ENCODE results near the gene MOGAT2.

DNA sequence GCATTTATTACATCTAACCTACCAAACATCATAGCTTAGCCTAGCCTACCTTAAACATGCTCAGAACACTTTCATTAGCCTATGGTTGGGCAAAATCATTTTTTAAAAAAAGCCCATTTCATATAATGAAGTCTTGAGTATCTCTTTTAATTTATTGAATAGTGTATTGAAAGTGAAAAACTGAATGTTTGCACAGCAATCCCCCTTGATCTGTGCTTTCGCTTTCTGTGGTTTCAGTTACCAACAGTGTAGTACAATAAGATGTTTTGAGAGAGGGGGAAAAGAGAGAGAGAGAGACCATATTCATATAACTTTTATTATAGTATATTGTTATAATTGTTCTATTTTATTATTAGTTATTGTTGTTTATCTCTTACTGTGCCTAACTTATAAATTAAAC is 40.4 kb upstream of the MOGAT2 start:
- no peak for TF ChIP-seq TAF1 (IDR thresholded peaks at IDR 0.05; ENCODE audit: borderline replicate concordance, insufficient read depth, low read length)
- no peak for TF ChIP-seq POLR2AphosphoS5 (IDR thresholded peaks at IDR 0.05; ENCODE audit: low read depth, low read length)
- TF ChIP-seq, protein P1, sequence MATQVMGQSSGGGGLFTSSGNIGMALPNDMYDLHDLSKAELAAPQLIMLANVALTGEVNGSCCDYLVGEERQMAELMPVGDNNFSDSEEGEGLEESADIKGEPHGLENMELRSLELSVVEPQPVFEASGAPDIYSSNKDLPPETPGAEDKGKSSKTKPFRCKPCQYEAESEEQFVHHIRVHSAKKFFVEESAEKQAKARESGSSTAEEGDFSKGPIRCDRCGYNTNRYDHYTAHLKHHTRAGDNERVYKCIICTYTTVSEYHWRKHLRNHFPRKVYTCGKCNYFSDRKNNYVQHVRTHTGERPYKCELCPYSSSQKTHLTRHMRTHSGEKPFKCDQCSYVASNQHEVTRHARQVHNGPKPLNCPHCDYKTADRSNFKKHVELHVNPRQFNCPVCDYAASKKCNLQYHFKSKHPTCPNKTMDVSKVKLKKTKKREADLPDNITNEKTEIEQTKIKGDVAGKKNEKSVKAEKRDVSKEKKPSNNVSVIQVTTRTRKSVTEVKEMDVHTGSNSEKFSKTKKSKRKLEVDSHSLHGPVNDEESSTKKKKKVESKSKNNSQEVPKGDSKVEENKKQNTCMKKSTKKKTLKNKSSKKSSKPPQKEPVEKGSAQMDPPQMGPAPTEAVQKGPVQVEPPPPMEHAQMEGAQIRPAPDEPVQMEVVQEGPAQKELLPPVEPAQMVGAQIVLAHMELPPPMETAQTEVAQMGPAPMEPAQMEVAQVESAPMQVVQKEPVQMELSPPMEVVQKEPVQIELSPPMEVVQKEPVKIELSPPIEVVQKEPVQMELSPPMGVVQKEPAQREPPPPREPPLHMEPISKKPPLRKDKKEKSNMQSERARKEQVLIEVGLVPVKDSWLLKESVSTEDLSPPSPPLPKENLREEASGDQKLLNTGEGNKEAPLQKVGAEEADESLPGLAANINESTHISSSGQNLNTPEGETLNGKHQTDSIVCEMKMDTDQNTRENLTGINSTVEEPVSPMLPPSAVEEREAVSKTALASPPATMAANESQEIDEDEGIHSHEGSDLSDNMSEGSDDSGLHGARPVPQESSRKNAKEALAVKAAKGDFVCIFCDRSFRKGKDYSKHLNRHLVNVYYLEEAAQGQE (IDR thresholded peaks at IDR 0.05; ENCODE audit: insufficient read depth in 1 of 2, low read depth in 2 of 2, low read length in 2 of 2): no peak

Data from PFSK-1 (cell line).